ENCODE data around the gene EIF4E3.

DNA sequence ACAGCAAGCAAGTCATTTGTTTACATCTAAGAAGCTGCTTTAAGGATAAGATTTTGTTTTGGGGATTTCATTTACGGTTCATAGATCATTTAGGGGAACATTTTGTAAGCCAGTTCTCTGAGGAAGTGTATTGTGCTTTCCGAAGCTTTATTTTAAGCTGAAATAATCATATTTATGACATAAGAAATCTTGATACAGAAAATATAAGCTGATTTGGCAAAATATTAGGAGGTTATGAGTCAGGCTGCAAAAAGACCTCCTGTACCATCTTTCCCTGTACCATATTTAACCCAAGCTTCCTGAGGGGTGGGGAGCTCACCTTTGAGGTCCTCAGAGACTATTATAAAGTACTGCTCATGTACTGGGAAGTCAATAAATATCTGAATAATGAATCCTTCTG is 8.1 kb upstream of the EIF4E3 start:
- TF ChIP-seq, protein P1, sequence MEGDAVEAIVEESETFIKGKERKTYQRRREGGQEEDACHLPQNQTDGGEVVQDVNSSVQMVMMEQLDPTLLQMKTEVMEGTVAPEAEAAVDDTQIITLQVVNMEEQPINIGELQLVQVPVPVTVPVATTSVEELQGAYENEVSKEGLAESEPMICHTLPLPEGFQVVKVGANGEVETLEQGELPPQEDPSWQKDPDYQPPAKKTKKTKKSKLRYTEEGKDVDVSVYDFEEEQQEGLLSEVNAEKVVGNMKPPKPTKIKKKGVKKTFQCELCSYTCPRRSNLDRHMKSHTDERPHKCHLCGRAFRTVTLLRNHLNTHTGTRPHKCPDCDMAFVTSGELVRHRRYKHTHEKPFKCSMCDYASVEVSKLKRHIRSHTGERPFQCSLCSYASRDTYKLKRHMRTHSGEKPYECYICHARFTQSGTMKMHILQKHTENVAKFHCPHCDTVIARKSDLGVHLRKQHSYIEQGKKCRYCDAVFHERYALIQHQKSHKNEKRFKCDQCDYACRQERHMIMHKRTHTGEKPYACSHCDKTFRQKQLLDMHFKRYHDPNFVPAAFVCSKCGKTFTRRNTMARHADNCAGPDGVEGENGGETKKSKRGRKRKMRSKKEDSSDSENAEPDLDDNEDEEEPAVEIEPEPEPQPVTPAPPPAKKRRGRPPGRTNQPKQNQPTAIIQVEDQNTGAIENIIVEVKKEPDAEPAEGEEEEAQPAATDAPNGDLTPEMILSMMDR (IDR thresholded peaks at IDR 0.05) = no peak
- no peak for TF ChIP-seq POLR2A (IDR thresholded peaks at IDR 0.05; ENCODE audit: low read depth)

Measured in esophagus muscularis mucosa (tissue), 3 donors.